ENCODE measurements around the gene SAMSN1. TPM values are rescaled to one million over a fixed set of nuclear protein-coding genes. Genes with fewer than 3 reads are reported as not detected.

Gene SAMSN1
- total RNA-seq, 2 experiments from 2014 or later: 2.8 TPM; not detected in 1

- CTCF ChIA-PET (ENCODE audit: unreplicated experiment): no interaction called here
- Histone ChIP-seq H3K79me2 (ENCODE audit: insufficient read depth, low read depth, low read length) (no peaks in the 10 kb centered on the region), H3K4me3 (ENCODE audit: low read depth, low read length, poor library complexity, severe bottlenecking) (no peak overlapping the region), H3K27ac (ENCODE audit: low read depth, low read length, poor library complexity, severe bottlenecking) (no peak overlapping the region), H3K9me2 (ENCODE audit: insufficient read depth, low read length) (no peaks in the 10 kb centered on the region), H3K36me3 (ENCODE audit: insufficient read depth, low read length) (no peaks in the 10 kb centered on the region), H2AFZ (ENCODE audit: low read length) (no peak overlapping the region), H3K9me3 (ENCODE audit: low read length) (no peaks in the 10 kb centered on the region), H3K4me2 (ENCODE audit: low read length) (no peak overlapping the region), H3K4me1 (ENCODE audit: insufficient read depth, low read length, poor library complexity, severe bottlenecking) (no peaks in the 10 kb centered on the region), H4K20me1 (ENCODE audit: insufficient read depth, low read length) (no peaks in the 10 kb centered on the region)
- TF ChIP-seq EZH2phosphoT487 (IDR thresholded peaks at IDR 0.05; ENCODE audit: borderline replicate concordance, low read depth, low read length) (no peak), CTCF (conservative IDR thresholded peaks at IDR 0.05; ENCODE audit: low read length) (no peak)
- intact Hi-C loops (cut with micrococcal nuclease; ENCODE audit: unreplicated experiment): loop anchor here (5.0 kb wide), 1 partner anchor 285 kb away; no protein-coding TSS in a partner anchor
- no TSS peak for BruUV-seq (replicated peaks)
- POLR2A ChIA-PET: interaction anchor here (0.7 to 1.3 kb wide), 4 partner anchors 9 to 291 kb away, joined by 3 to 5 read pairs (median 4); no protein-coding TSS in a partner anchor
- no peak for DNase-seq (ENCODE audit: low spot score)
Measured at GRCh38 chr21:14452031-14452726, 93.9 kb downstream of the SAMSN1 start.

DNA sequence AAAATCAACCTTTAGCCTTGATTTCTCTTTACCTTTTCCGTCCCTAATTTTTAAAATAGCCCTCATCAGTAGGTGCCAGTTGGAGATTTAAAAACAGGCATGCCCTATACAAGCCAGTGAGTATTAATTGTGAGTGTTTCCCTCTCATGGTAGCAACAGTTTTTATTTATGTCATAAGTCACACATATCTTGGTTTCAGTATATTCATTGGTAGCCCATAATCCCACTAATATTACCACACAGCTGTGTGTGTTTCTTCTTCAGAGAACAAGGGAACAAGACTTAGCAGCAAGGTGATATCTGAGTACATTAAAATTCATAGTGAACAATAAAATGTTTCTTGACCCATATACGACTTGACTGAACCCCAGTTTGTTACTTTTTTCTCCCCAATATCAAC is 94.6 kb downstream of the SAMSN1 start:
- no peaks in the 10 kb centered on the region for H3K79me2 ChIP-seq (ENCODE audit: insufficient read depth, low read depth, low read length)
- intact Hi-C loops (cut with micrococcal nuclease; ENCODE audit: unreplicated experiment): loop anchor here (5.0 kb wide), 1 partner anchor 286 kb away; no protein-coding TSS in a partner anchor
- no peak overlapping the region for H2AFZ ChIP-seq (ENCODE audit: low read length)
- no peak for DNase-seq (ENCODE audit: low spot score)
- ChIA-PET POLR2A (interaction anchor here (1.2 to 1.3 kb wide), 4 partner anchors 9 to 291 kb away, joined by 3 to 5 read pairs (median 4); no protein-coding TSS in a partner anchor), CTCF (ENCODE audit: unreplicated experiment) (no interaction called here)
- H3K4me1 ChIP-seq (ENCODE audit: insufficient read depth, low read length, poor library complexity, severe bottlenecking): no peaks in the 10 kb centered on the region
- no peak overlapping the region for H3K4me3 ChIP-seq (ENCODE audit: low read depth, low read length, poor library complexity, severe bottlenecking)
- no peaks in the 10 kb centered on the region for H3K36me3 ChIP-seq (ENCODE audit: insufficient read depth, low read length)
- H3K9me3 ChIP-seq (ENCODE audit: low read length): no peaks in the 10 kb centered on the region
- H3K9me2 ChIP-seq (ENCODE audit: insufficient read depth, low read length): no peaks in the 10 kb centered on the region
- no peak overlapping the region for H3K27ac ChIP-seq (ENCODE audit: low read depth, low read length, poor library complexity, severe bottlenecking)
- TF ChIP-seq CTCF (conservative IDR thresholded peaks at IDR 0.05; ENCODE audit: low read length) (no peak), EZH2phosphoT487 (IDR thresholded peaks at IDR 0.05; ENCODE audit: borderline replicate concordance, low read depth, low read length) (no peak)
- H3K4me2 ChIP-seq (ENCODE audit: low read length): no peak overlapping the region
- no TSS peak for BruUV-seq (replicated peaks)
- no peaks in the 10 kb centered on the region for H4K20me1 ChIP-seq (ENCODE audit: insufficient read depth, low read length)

GRCh38 chr21:14448784-14449183 is 97.3 kb downstream of the SAMSN1 start:
- no peaks in the 10 kb centered on the region for H3K36me3 ChIP-seq (ENCODE audit: insufficient read depth, low read length)
- no peaks in the 10 kb centered on the region for H3K9me3 ChIP-seq (ENCODE audit: low read length)
- POLR2A ChIA-PET: no interaction called here
- H3K9me2 ChIP-seq (ENCODE audit: insufficient read depth, low read length): no peaks in the 10 kb centered on the region
- H3K4me3 ChIP-seq (ENCODE audit: low read depth, low read length, poor library complexity, severe bottlenecking): no peak overlapping the region
- no peaks in the 10 kb centered on the region for H3K4me1 ChIP-seq (ENCODE audit: insufficient read depth, low read length, poor library complexity, severe bottlenecking)
- no peaks in the 10 kb centered on the region for H4K20me1 ChIP-seq (ENCODE audit: insufficient read depth, low read length)
- no peaks in the 10 kb centered on the region for H3K79me2 ChIP-seq (ENCODE audit: insufficient read depth, low read depth, low read length)
- intact Hi-C loops (cut with micrococcal nuclease; ENCODE audit: unreplicated experiment): loop anchor here (10.0 kb wide), 1 partner anchor 316 kb away; no protein-coding TSS in a partner anchor
- no peak overlapping the region for H2AFZ ChIP-seq (ENCODE audit: low read length)
- no peak overlapping the region for H3K27ac ChIP-seq (ENCODE audit: low read depth, low read length, poor library complexity, severe bottlenecking)
- TF ChIP-seq CTCF (conservative IDR thresholded peaks at IDR 0.05; ENCODE audit: low read length): no peak
- no peak for TF ChIP-seq EZH2phosphoT487 (IDR thresholded peaks at IDR 0.05; ENCODE audit: borderline replicate concordance, low read depth, low read length)
- no peak overlapping the region for H3K4me2 ChIP-seq (ENCODE audit: low read length)
- BruUV-seq (replicated peaks): no TSS peak
- CTCF ChIA-PET (ENCODE audit: unreplicated experiment): no interaction called here
- no peak for DNase-seq (ENCODE audit: low spot score)

Data from OCI-LY7 (cell line).